ENCODE measurements around the gene SECISBP2.

GRCh38 chr9:89372230-89372816 is 54.0 kb downstream of the SECISBP2 start:
- no peak for TF ChIP-seq POLR2AphosphoS5 (IDR thresholded peaks at IDR 0.05; ENCODE audit: low read depth, low read length)
- no peak; the same call in 1 of the 2 replicates for TF ChIP-seq POLR2A (IDR thresholded peaks at IDR 0.05; ENCODE audit: low read depth, low read length)
- TF ChIP-seq TAF1 (IDR thresholded peaks at IDR 0.05; ENCODE audit: borderline replicate concordance, low read depth, low read length) = no peak
